ENCODE measurements around the gene C20orf173.
A peak's percentile ranks its signal among the peaks of the same experiment; 100 is the strongest.

The C20orf173 gene, protein sequence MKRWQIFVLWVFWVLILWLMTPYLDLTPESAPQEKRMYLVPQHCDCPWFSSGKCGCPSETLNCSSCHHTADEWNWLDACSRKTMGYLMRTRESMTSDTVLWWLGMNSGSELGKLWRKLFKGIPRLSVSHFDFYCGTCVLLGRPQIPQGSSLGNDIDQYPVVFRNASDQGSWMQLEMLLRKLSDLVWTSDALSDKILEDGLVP

DNA sequence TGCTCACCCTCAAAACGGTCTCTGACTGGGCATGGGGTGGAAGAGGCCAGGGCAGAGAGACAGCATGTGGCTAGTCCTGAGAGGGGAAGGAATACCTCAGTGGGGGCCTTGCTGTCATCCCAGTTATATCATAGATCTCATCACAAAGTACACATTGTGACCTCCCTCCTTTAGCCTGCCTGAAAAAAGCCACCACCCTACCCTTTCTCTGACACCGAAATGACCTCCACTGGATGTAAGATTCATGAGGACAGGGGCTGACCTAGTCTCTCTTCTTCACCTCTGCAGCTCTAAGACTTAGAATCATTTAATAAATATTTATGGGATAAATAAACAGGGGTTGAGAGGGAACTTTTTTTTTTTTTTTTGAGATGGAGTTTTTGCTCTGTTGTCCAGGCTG is at the start of gene C20orf173:
Gene C20orf173, minus strand, starts transcription at position 101 of the 400 bp plus-strand sequence. CDS start 279 bp downstream, outside the sequence.
- no peaks in the 10 kb centered on the region for H3K27me3 ChIP-seq (ENCODE audit: control insufficient read depth in 2 of 2, insufficient read depth in 2 of 2, low read length in 2 of 2)
- no peak within 1 kb of the TSS for H3K4me3 ChIP-seq (ENCODE audit: low read length in 2 of 2)
- H3K9me3 ChIP-seq (ENCODE audit: control insufficient read depth in 2 of 2, low read length in 2 of 2): no peaks in the 10 kb centered on the region
- no peak within 1 kb of the TSS for H3K9ac ChIP-seq (ENCODE audit: low read depth in 1 of 2, low read length in 2 of 2)
- H3K27ac ChIP-seq (ENCODE audit: low read depth in 2 of 2, low read length in 2 of 2): no peak within 1 kb of the TSS
- H3K4me1 ChIP-seq (ENCODE audit: control insufficient read depth in 2 of 2, insufficient read depth in 2 of 2, low read length in 2 of 2): no peaks in the 10 kb centered on the region
- H3K36me3 ChIP-seq (ENCODE audit: control insufficient read depth in 2 of 2, insufficient read depth in 2 of 2, low read length in 2 of 2): no peaks in the 10 kb centered on the region

DNA sequence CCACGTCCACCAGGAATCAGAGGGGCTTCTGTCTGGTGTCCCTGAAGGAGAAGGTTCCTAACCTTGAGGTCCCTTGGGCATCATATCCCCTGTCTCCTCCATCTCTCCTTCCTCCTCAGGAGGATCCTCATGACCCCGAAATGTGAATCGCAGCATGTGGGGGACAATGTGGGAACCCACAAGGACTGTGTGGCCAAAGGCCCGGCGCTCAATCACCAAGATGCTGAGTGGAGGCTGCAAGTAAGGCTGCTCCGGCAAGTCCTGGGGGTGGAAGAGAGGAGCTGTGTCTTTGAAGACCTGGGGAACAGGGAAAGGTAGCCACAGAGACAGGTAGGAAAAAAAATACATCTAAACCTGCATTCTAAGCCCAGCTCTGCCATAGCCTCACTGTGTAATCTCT is 49.7 kb upstream of the C20orf173 start:
- Histone ChIP-seq H3K9me3 (ENCODE audit: control insufficient read depth in 2 of 2, low read length in 2 of 2) (no peaks in the 10 kb centered on the region), H3K4me1 (ENCODE audit: control insufficient read depth in 2 of 2, insufficient read depth in 2 of 2, low read length in 2 of 2) (peaks cover 10 to 12% of the 10 kb centered on the region in 2 donors), H3K27ac (ENCODE audit: low read depth in 2 of 2, low read length in 2 of 2) (no peak overlapping the region), H3K27me3 (ENCODE audit: control insufficient read depth in 2 of 2, insufficient read depth in 2 of 2, low read length in 2 of 2) (no peaks in the 10 kb centered on the region), H3K9ac (ENCODE audit: low read depth in 1 of 2, low read length in 2 of 2) (no peak overlapping the region), H3K36me3 (ENCODE audit: control insufficient read depth in 2 of 2, insufficient read depth in 2 of 2, low read length in 2 of 2) (no peaks in the 10 kb centered on the region), H3K4me3 (ENCODE audit: low read length in 2 of 2) (no peak overlapping the region)

DNA sequence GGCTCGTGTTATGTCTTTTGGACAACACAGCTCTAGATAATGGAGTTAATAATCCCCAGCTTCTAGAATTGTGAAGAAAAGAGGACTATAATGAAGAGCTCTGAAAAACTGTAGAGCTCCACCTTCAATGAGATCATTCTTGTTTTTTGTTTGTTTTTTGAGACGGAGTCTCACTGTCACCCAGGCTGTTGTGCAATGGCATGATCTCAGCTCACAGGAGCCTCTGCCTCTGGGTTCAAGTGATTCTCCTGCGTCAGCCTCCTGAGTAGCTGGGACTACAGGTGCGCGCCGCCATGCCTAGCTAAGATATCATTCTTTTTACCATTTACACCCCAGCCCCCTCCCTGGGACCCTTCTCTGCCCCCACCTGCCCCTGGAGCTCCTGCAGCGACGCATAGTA is 49.0 kb upstream of the C20orf173 start:
- peaks cover 10 to 12% of the 10 kb centered on the region in 2 donors for H3K4me1 ChIP-seq (ENCODE audit: control insufficient read depth in 2 of 2, insufficient read depth in 2 of 2, low read length in 2 of 2)
- no peak overlapping the region for H3K9ac ChIP-seq (ENCODE audit: low read depth in 1 of 2, low read length in 2 of 2)
- no peaks in the 10 kb centered on the region for H3K9me3 ChIP-seq (ENCODE audit: control insufficient read depth in 2 of 2, low read length in 2 of 2)

DNA sequence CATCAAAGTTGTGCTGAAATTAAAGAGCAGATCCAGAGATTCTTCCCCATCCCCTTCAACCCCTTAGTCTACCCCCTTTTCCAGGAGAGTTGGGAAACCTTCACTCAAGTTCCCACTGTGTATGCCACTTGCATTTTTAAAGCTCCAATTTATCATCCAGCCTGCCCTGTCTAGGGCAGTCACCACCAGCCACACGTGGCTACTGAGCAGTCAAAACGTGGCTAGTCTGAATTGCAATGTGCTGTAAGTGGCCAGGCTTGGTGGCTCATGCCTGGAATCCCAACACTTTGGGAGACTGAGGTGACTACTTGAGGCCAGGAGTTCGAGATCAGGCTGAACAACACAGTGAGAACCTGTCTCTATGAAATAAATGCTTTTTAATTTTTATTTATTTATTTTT is 47.4 kb upstream of the C20orf173 start:
- Histone ChIP-seq H3K4me3 (ENCODE audit: low read length in 2 of 2) (no peak overlapping the region), H3K27me3 (ENCODE audit: control insufficient read depth in 2 of 2, insufficient read depth in 2 of 2, low read length in 2 of 2) (no peaks in the 10 kb centered on the region), H3K27ac (ENCODE audit: low read depth in 2 of 2, low read length in 2 of 2) (no peak overlapping the region), H3K9ac (ENCODE audit: low read depth in 1 of 2, low read length in 2 of 2) (no peak overlapping the region), H3K9me3 (ENCODE audit: control insufficient read depth in 2 of 2, low read length in 2 of 2) (no peaks in the 10 kb centered on the region), H3K36me3 (ENCODE audit: control insufficient read depth in 2 of 2, insufficient read depth in 2 of 2, low read length in 2 of 2) (no peaks in the 10 kb centered on the region), H3K4me1 (ENCODE audit: control insufficient read depth in 2 of 2, insufficient read depth in 2 of 2, low read length in 2 of 2) (peaks cover 10 to 12% of the 10 kb centered on the region in 2 donors)

More for the DNA sequence above, 49.0 kb upstream of the C20orf173 start:
- Histone ChIP-seq H3K27ac (ENCODE audit: low read depth in 2 of 2, low read length in 2 of 2) (no peak overlapping the region), H3K27me3 (ENCODE audit: control insufficient read depth in 2 of 2, insufficient read depth in 2 of 2, low read length in 2 of 2) (no peaks in the 10 kb centered on the region), H3K36me3 (ENCODE audit: control insufficient read depth in 2 of 2, insufficient read depth in 2 of 2, low read length in 2 of 2) (no peaks in the 10 kb centered on the region), H3K4me3 (ENCODE audit: low read length in 2 of 2) (no peak overlapping the region)

DNA sequence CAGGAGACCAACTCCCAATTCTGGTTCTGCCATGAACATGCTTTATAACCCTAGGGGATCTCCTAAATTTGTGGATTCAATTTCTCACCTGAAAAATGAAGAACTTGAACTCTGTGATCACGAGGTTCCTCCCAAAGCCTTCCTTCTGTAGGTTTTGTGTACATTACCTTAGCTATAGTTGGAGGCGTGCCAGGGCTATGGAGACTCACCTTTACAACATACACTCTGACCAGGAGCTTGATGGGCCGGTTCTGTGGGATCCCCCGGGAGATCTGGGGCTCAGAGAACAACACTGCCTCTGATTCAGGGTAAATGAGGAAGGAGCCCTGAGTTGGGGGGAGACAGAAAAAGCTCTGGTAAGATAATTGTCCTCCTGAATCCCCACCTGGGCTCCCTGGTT is 46.5 kb upstream of the C20orf173 start:
- Histone ChIP-seq H3K9ac (ENCODE audit: low read depth in 1 of 2, low read length in 2 of 2) (no peak overlapping the region), H3K9me3 (ENCODE audit: control insufficient read depth in 2 of 2, low read length in 2 of 2) (no peaks in the 10 kb centered on the region), H3K4me1 (ENCODE audit: control insufficient read depth in 2 of 2, insufficient read depth in 2 of 2, low read length in 2 of 2) (peaks cover 10 to 12% of the 10 kb centered on the region in 2 donors), H3K27me3 (ENCODE audit: control insufficient read depth in 2 of 2, insufficient read depth in 2 of 2, low read length in 2 of 2) (no peaks in the 10 kb centered on the region), H3K27ac (ENCODE audit: low read depth in 2 of 2, low read length in 2 of 2) (peak overlapping the region; percentile 68), H3K36me3 (ENCODE audit: control insufficient read depth in 2 of 2, insufficient read depth in 2 of 2, low read length in 2 of 2) (no peaks in the 10 kb centered on the region), H3K4me3 (ENCODE audit: low read length in 2 of 2) (peak overlapping the region; percentile 9 to 26)

DNA sequence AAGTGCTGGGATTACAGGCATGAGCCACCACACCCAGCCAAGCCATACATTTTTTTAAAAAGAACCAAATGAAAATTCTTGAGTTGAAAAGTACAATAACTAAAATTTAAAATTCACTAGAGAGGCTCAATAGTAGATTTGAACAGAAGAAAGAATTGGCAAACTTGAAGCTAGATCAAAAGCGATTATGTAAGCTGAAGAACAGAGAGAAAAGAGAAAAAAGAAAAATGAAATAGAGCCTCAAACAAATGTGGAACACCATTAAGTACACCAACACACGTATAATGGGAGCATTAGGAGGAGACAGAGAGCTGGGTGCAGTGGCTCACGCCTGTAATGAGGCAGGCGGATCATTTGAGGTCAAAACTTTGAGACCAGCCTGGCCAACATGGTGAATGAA is 43.4 kb upstream of the C20orf173 start:
- Histone ChIP-seq H3K4me1 (ENCODE audit: control insufficient read depth in 2 of 2, insufficient read depth in 2 of 2, low read length in 2 of 2) (peaks cover 10 to 12% of the 10 kb centered on the region in 2 donors), H3K36me3 (ENCODE audit: control insufficient read depth in 2 of 2, insufficient read depth in 2 of 2, low read length in 2 of 2) (no peaks in the 10 kb centered on the region), H3K27ac (ENCODE audit: low read depth in 2 of 2, low read length in 2 of 2) (no peak overlapping the region), H3K27me3 (ENCODE audit: control insufficient read depth in 2 of 2, insufficient read depth in 2 of 2, low read length in 2 of 2) (no peaks in the 10 kb centered on the region), H3K4me3 (ENCODE audit: low read length in 2 of 2) (no peak overlapping the region), H3K9me3 (ENCODE audit: control insufficient read depth in 2 of 2, low read length in 2 of 2) (no peaks in the 10 kb centered on the region), H3K9ac (ENCODE audit: low read depth in 1 of 2, low read length in 2 of 2) (no peak overlapping the region)

DNA sequence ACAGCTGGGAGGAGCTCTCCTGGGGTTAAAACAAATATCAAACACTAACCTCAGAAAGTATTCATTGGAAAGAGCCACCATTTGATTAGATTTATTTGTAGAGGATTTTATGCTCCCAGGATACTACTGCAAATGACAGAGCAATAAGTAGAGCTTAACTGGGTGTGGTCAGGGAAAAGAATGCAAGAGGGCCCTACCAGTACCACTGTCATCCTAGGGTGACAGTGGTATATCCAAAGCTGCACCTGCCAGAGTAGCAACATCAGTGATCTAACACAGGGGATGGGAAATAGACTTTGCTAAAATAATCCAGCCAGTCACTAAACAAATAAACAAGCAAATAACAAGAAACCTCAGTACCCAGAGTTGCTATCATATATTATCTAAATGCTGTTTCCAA is 42.1 kb upstream of the C20orf173 start:
- no peak overlapping the region for H3K27ac ChIP-seq (ENCODE audit: low read depth in 2 of 2, low read length in 2 of 2)
- no peaks in the 10 kb centered on the region for H3K36me3 ChIP-seq (ENCODE audit: control insufficient read depth in 2 of 2, insufficient read depth in 2 of 2, low read length in 2 of 2)
- H3K4me1 ChIP-seq (ENCODE audit: control insufficient read depth in 2 of 2, insufficient read depth in 2 of 2, low read length in 2 of 2): peaks cover 9 to 12% of the 10 kb centered on the region in 2 donors
- H3K9me3 ChIP-seq (ENCODE audit: control insufficient read depth in 2 of 2, low read length in 2 of 2): no peaks in the 10 kb centered on the region
- H3K9ac ChIP-seq (ENCODE audit: low read depth in 1 of 2, low read length in 2 of 2): no peak overlapping the region
- no peaks in the 10 kb centered on the region for H3K27me3 ChIP-seq (ENCODE audit: control insufficient read depth in 2 of 2, insufficient read depth in 2 of 2, low read length in 2 of 2)
- H3K4me3 ChIP-seq (ENCODE audit: low read length in 2 of 2): no peak overlapping the region

DNA sequence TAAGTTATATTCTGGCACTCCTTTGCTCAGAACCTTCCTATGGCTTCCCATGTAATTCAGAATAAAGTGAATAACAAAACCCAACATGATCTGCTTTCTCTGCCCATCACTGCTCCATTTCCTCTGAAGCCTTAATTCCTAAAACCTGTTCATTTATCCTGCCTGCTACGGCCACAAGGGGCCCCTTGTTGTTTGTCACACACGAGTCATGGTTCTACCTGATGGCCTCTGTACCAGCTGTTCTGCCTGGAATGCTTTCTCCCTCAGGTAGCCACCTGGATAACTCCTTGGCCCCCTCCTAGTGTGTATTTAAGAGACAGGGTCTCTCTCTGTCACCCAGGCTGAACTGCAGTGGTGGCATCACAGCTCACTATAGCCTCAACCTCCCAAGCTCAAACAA is 39.2 kb upstream of the C20orf173 start:
- H3K36me3 ChIP-seq (ENCODE audit: control insufficient read depth in 2 of 2, insufficient read depth in 2 of 2, low read length in 2 of 2): no peaks in the 10 kb centered on the region
- H3K9me3 ChIP-seq (ENCODE audit: control insufficient read depth in 2 of 2, low read length in 2 of 2): no peaks in the 10 kb centered on the region

DNA sequence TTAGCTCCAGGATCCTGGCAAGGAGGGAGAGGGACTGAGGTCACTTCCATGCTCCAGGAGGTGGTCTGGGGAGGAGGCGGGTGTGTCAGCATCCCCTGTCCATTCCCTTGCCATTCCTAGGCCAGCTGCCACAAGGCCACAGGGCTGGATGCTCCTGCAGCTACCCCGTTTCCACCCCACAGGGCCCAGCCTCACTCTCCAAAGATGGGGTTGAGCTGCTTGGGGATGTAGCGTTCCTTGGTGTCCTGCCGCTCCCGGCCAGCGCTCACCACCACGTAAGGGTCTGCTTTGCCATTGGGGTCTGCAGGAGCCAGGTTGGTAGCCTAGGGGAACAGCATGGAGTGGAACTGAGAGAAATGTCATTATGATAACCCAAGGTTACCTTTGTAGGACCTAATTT is 35.5 kb upstream of the C20orf173 start:
- H3K27ac ChIP-seq (ENCODE audit: low read depth in 2 of 2, low read length in 2 of 2): no peak overlapping the region
- peaks cover 0 to 1% of the 10 kb centered on the region in 2 donors for H3K4me1 ChIP-seq (ENCODE audit: control insufficient read depth in 2 of 2, insufficient read depth in 2 of 2, low read length in 2 of 2)
- no peaks in the 10 kb centered on the region for H3K9me3 ChIP-seq (ENCODE audit: control insufficient read depth in 2 of 2, low read length in 2 of 2)
- H3K4me3 ChIP-seq (ENCODE audit: low read length in 2 of 2): no peak overlapping the region
- no peaks in the 10 kb centered on the region for H3K27me3 ChIP-seq (ENCODE audit: control insufficient read depth in 2 of 2, insufficient read depth in 2 of 2, low read length in 2 of 2)
- no peaks in the 10 kb centered on the region for H3K36me3 ChIP-seq (ENCODE audit: control insufficient read depth in 2 of 2, insufficient read depth in 2 of 2, low read length in 2 of 2)
- H3K9ac ChIP-seq (ENCODE audit: low read depth in 1 of 2, low read length in 2 of 2): no peak overlapping the region

More for the DNA sequence above, 39.2 kb upstream of the C20orf173 start:
- no peak overlapping the region for H3K4me3 ChIP-seq (ENCODE audit: low read length in 2 of 2)
- no peak overlapping the region for H3K27ac ChIP-seq (ENCODE audit: low read depth in 2 of 2, low read length in 2 of 2)
- no peak overlapping the region for H3K9ac ChIP-seq (ENCODE audit: low read depth in 1 of 2, low read length in 2 of 2)
- H3K27me3 ChIP-seq (ENCODE audit: control insufficient read depth in 2 of 2, insufficient read depth in 2 of 2, low read length in 2 of 2): no peaks in the 10 kb centered on the region
- H3K4me1 ChIP-seq (ENCODE audit: control insufficient read depth in 2 of 2, insufficient read depth in 2 of 2, low read length in 2 of 2): no peaks in the 10 kb centered on the region

DNA sequence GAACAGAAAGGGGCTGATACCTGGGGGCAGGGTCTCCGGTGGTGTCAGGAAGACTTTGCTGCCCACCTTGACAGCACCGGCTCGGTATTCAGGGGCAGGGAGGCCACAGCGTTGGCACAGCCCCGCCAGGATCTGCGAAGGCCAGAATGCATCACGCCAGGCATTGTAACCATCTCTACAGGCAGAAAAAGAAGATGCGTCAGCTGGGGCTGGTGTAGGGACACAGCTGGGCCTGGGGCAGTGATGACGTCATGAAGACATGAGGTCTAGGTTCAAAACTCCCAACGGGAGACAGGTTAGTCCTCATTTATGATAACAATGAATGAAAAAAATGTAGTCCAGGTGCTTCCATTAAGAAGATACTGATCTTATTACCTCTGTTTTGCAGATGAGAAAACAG is 34.4 kb upstream of the C20orf173 start:
- Histone ChIP-seq H3K27ac (ENCODE audit: low read depth in 2 of 2, low read length in 2 of 2) (no peak overlapping the region), H3K9ac (ENCODE audit: low read depth in 1 of 2, low read length in 2 of 2) (no peak overlapping the region), H3K4me3 (ENCODE audit: low read length in 2 of 2) (no peak overlapping the region), H3K27me3 (ENCODE audit: control insufficient read depth in 2 of 2, insufficient read depth in 2 of 2, low read length in 2 of 2) (no peaks in the 10 kb centered on the region), H3K36me3 (ENCODE audit: control insufficient read depth in 2 of 2, insufficient read depth in 2 of 2, low read length in 2 of 2) (no peaks in the 10 kb centered on the region), H3K4me1 (ENCODE audit: control insufficient read depth in 2 of 2, insufficient read depth in 2 of 2, low read length in 2 of 2) (peaks cover 3 to 7% of the 10 kb centered on the region in 2 donors), H3K9me3 (ENCODE audit: control insufficient read depth in 2 of 2, low read length in 2 of 2) (no peaks in the 10 kb centered on the region)

Data from mucosa of rectum (tissue), 2 donors.